NCI-H2171 (cell line): ENCODE results near the gene CREB5.

ENCODE experiments used
- DNase-seq: peaks from one replicate; lab custom pipeline; 2025; lab: John Stamatoyannopoulos, UW

Gene CREB5

DNA sequence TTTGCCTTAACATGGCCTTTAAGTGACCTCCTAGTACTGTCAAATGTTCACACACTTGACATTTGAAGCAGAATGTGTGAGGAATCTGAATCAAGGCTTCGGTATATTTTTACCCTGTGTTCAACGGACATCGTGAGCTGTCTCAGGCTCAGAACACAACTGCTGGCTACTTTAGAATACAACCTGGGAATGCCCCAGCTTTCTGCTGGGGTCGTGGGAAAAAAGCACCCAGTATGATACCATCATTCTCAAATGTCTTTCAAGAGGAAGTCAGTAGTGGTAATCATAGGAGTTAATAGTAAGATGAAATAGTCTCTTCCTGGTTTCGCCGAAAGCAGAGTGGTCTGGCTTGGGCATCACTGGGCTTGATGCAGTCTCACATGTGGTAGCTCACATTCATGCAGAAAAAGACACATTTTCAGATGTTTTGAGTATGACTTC lies 67.2 kb downstream of the CREB5 start:
- no peak for DNase-seq

- no peak for DNase-seq
These were observed 68.3 kb downstream of the CREB5 start for GRCh38 chr7:28480595-28480994.

GRCh38 chr7:28481091-28481926 lies 69.0 kb downstream of the CREB5 start:
- DNase-seq: no peak

- DNase-seq: no peak
These were observed 70.8 kb downstream of the CREB5 start for GRCh38 chr7:28483112-28483511.

DNA sequence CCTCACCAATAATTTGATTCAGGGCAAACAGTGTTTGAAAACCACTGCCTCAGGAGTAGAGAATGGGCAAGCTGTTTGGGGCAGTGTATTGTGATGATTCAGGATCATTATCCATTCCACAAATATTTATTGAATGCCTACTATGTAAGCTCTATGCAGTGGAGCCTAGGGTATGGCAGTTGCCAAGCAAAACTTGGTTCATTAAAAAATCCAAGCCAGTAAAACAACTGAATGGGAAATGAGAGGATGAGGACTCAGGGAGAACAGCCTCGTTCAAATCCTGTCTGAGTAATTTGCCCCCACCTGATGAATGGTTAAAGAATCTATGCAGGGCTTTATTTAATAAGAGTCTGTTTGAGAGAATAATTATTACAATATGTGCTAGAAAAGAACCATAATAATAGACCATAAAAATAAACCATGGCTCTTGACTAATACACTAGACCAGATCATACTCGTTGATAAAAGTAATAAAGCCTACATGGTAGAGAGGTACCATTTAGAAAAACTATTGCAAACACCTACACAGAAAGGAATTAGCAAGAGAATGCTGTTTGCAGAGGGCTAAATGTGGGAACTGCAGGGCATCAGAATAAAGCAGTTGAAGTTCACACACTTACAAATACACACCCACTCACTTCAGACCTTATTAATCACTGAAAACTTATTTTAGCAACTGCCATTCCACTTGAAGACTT lies 71.7 kb downstream of the CREB5 start:
- no peak for DNase-seq

DNA sequence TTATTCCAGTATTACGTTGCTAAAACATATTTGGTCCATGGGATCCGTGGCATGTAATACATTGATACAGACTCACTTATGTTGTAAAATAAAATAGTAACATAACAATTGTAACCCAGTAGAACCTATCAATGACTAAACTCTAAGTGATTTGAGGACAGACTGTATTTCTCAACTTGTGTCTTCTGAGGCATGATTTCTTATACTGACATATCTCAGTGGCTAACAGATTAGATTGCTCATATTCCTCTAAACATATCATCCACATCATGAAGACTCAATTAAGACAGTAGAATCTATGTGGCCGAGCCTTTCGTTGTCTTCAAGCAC lies 72.3 kb downstream of the CREB5 start:
- no peak for DNase-seq

DNA sequence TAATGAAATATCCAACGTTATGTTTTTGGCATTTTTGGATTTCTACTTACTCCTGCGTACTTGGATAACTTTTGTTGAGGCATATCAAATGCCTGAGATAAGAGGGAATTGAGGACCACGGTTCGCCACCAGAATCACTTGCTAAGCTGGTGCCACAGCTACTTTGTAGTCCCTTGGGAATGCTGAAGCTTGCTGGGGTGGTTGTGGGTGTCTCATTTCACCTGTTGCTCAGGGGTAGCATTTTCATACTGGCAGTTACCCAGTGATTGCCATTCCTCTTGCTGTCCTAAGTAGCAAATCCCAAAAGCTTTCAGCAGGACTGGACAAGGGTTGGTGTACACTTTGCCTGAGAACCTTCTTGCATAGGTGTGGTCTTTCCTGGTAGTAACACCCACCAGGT lies 75.2 kb downstream of the CREB5 start:
- peak; percentile 7 for DNase-seq

DNA sequence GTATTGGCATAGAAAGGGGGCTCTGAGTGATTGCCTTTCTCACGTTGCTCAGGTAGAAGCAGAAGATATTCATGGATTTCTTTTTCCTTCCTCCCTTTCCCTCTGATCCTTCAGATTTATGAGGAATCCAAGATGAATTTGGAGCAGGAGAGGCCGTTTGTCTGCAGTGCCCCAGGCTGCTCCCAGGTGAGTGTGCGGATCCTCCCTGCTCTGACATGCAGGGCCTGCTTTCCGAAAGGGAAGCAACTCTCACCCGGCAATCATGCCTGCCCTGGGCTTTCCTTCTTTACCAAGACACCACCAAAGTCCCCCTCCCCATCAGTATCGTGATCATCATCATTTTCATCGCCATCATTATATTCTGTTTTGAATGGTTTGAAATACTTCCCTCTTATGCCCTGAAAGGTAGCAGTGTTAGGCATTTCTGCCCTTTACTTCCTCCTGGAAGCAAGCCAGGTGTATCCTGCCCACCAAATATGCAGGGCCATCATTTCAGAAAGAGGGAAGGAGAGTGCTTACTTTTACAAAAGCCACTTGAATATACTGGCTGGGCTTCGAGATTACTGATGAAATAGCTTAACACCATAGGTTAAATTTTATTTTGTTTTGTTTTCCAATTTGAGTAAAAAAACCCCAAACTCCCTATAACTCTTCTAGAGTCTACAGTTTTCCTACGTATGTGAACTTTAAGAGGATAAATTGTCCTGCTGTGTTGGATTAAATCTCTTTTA lies 75.9 kb downstream of the CREB5 start:
- no peak for DNase-seq

DNA sequence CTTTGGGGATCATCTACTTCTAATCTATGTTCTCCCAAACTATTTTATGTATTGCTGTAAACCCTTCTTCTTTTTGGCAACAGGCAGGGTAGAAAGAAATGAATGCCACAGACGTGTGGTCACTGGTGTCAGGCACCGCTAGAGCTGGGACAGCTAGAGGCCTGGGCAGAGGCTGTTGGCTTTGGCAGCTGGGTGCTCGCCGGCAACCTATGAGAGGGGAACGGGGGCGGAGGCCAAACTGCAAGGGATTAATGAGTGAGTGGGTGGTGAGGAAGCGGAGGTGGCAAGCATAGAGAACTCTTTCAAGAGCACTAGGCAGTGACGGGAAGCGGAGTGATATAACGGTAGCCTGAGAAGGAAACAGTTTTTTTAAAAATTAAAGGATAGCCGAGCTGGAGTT lies 78.5 kb downstream of the CREB5 start:
- no peak for DNase-seq

DNA sequence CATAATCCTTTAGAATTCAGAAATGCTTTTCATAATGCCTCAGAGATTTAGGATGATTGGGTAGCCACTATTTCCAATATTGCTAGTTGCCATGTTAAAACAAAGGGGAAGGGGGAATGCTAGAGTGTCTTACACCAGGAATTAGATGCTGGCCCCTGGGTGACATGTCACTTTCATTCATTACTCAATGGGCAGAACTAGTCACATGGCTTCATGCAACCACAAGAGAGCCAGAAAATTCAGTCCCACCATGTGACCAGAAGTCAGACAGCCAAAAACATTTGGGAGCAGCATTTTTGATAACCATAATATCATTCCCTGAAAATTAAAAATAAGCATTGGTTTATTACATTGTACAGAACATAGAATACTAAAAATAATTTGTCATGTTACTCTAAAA lies 81.2 kb downstream of the CREB5 start:
- DNase-seq: no peak

GRCh38 chr7:28497009-28497408 lies 84.7 kb downstream of the CREB5 start:
- DNase-seq: no peak

- DNase-seq: no peak
These were observed 86.3 kb downstream of the CREB5 start for GRCh38 chr7:28498636-28499035.

- no peak for DNase-seq
These were observed 87.8 kb downstream of the CREB5 start for GRCh38 chr7:28500138-28500537.

- no peak for DNase-seq
These were observed 90.1 kb downstream of the CREB5 start for GRCh38 chr7:28502408-28502807.

- DNase-seq: no peak
These were observed 91.1 kb downstream of the CREB5 start for GRCh38 chr7:28503396-28503795.

GRCh38 chr7:28505014-28505413 lies 92.7 kb downstream of the CREB5 start:
- no peak for DNase-seq

DNA sequence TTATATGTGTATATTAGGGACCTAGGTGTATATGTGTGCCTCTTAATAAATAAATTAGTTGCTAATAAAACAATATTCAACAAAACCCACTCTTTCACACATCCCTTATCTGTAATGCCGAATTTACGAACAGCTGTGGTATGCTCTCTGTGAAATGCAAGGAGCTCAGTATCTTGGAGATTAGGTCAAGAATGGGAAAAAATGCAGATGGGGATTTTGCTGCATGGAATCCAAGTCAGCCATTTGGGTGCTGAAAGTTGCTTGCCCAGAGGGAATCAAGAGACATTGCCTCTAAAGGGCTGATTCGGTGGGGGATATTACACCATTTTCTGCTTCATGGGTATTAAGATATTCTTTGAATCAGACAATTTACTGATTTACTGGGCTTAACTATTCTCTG lies 93.5 kb downstream of the CREB5 start:
- no peak for DNase-seq

DNA sequence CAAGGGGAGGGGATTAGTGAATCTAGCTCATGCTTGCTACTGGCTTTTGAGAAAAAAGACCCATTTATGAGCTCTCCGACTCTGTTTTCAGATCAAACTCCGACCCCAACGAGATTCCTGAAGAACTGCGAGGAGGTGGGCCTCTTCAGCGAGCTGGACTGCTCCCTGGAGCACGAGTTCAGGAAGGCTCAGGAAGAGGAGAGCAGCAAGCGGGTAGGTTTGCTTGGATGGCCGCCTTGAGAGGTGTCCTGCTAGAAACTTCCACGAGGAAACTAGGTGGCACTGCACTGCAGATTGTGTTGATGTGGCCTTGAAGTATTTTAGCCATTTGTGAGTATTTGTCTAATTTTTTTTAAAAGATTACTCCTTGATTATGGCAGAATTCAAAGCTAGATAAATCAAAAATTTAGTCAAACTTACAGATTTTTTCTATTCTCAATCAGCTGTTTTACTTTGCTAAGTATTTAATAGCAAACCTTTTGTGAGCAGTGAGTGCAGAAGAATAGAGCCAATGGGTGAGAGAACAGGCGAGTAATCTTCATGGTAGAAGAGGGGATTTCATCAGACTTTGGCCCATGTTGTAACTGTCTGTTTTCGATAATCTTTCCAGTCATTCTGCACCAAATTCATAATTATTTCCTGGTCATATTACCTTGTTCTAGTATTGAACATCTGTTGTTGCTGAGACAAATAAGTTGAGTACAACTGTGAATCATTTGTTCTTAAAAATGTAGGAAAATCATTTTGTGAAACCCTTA lies 95.4 kb downstream of the CREB5 start:
- no peak for DNase-seq

GRCh38 chr7:28509251-28510025 lies 97.1 kb downstream of the CREB5 start:
- no peak for DNase-seq

DNA sequence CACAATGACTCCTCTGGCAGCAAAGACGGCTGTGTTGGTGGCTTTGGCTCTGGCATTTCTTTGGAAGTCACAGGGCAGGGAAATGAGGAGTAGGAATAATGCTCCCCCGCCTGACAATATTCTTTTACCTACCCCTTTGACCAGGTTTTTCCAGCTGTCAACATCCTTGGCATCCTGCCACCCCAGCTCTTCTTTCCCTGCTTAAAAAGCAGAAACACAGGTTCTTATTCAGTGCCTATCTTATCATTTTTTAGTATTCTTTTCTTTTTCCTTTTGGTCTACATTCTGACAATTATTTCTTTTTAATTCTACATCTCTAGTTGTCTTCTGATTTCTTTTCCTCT lies 97.7 kb downstream of the CREB5 start:
- DNase-seq: no peak

DNA sequence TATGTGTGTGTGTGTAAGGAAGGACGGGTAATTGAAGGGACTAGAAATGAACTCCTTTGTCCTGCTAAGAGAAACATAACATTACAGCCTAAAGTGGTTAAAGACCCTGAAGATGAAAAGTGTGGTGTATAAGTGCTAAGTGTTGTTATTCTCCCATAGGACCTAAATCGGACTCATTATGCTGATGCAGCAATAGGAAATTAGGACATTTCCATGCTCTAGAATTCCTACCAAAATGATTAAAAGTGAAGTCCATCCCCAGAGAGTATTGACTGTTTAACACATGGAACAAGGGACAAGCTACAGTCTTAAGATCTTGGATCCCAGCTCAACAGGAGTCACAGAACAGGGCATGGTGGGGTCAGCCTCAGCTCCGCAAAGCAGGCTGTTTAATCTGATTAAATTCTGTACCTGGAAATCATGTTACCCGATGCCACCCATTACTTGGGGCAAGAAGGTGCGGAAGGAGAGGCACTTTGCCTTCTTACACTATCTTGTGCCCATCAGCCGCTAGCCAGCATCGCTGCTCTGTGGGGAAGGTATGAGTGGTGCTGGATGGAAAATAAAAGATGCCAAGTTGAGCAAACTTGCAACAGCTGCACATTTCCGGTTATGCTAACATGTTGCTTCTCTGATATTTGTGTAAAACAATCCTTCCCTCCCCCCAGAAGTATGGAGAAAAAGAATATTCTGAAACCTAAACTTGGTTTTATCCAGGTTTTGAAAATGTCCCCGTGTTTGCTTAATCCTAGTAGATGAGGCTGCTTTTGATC lies 100.5 kb downstream of the CREB5 start:
- DNase-seq: no peak
